ENCODE data around the gene PRKCA. TPM values are rescaled to one million over a fixed set of nuclear protein-coding genes. Genes with fewer than 3 reads are reported as not detected.

Gene PRKCA
- total RNA-seq, 4 donors from 2014 or later, result 9.8 to 25.6 (median 12.2) TPM

DNA sequence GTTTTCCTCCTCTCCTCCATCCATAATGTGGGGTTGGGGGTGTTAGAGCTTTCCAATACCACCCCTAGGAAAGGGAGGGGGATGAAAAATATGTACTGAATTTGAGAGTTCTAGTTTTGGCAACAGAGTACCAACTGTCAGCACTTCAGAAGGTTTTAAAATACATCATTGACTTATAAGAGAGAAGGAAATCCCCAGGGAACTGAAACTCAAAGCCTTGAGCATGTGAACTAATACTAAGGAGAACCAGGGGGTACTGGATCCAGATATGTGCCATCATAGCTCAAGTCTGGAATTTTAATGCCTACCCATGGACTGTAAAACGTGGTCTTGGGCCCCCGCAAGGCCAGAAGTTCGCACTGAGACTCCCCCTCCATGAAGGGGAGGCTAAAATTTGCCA lies 548.3 kb downstream of the PRKCA start:
- H3K4me1 ChIP-seq, result no peaks in the 10 kb centered on the region
- 66% methylated on average over 3 of the region's 3 CpGs for WGBS
- H3K4me3 ChIP-seq, result no peak overlapping the region
- H3K27ac ChIP-seq, result no peak overlapping the region
- no peak for DNase-seq (ENCODE audit: low spot score in 2 of 2)
- no peaks in the 10 kb centered on the region for H3K36me3 ChIP-seq
- TF ChIP-seq EP300 (IDR thresholded peaks at IDR 0.05), result no peak
- TF ChIP-seq POLR2AphosphoS5 (IDR thresholded peaks at IDR 0.05), result no peak
- no peak for TF ChIP-seq POLR2A (IDR thresholded peaks at IDR 0.05)
- TF ChIP-seq, protein P1, sequence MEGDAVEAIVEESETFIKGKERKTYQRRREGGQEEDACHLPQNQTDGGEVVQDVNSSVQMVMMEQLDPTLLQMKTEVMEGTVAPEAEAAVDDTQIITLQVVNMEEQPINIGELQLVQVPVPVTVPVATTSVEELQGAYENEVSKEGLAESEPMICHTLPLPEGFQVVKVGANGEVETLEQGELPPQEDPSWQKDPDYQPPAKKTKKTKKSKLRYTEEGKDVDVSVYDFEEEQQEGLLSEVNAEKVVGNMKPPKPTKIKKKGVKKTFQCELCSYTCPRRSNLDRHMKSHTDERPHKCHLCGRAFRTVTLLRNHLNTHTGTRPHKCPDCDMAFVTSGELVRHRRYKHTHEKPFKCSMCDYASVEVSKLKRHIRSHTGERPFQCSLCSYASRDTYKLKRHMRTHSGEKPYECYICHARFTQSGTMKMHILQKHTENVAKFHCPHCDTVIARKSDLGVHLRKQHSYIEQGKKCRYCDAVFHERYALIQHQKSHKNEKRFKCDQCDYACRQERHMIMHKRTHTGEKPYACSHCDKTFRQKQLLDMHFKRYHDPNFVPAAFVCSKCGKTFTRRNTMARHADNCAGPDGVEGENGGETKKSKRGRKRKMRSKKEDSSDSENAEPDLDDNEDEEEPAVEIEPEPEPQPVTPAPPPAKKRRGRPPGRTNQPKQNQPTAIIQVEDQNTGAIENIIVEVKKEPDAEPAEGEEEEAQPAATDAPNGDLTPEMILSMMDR (IDR thresholded peaks at IDR 0.05), result no peak
- H3K9me3 ChIP-seq, result no peaks in the 10 kb centered on the region
- H3K27me3 ChIP-seq, result peaks cover 9% of the 10 kb centered on the region

DNA sequence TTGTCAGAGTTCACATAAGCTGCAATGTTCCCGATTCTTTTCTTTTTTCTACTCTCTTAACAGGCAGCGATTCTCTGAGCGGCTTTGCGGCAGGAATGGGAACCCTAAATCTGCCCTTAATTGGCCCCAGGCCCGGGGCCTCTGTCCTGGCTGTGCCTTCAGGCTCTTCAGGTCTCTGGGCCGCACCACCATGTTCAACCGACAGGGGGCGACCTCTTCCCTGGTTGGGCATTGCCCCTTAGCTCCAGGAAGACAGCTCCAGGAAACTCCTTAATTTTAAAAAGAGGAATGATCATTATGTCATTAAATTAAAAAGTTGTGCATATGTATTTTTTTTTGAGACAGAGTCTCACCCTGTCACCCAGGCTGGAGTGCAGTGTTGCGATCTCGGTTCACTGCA lies 552.8 kb downstream of the PRKCA start:
- Histone ChIP-seq H3K27me3 (peaks cover 3% of the 10 kb centered on the region), H3K9me3 (no peaks in the 10 kb centered on the region), H3K4me1 (no peaks in the 10 kb centered on the region), H3K27ac (no peak overlapping the region), H3K4me3 (no peak overlapping the region), H3K36me3 (no peaks in the 10 kb centered on the region)
- WGBS, result 79% methylated on average over 10 of the region's 10 CpGs
- TF ChIP-seq, protein P1 (IDR thresholded peaks at IDR 0.05), result no peak
- TF ChIP-seq POLR2AphosphoS5 (IDR thresholded peaks at IDR 0.05) (no peak), EP300 (IDR thresholded peaks at IDR 0.05) (no peak), POLR2A (IDR thresholded peaks at IDR 0.05) (no peak)
- no peak for DNase-seq (ENCODE audit: low spot score in 2 of 2)

- peaks cover 3% of the 10 kb centered on the region for H3K27me3 ChIP-seq
- 91% methylated on average over 9 of the region's 12 CpGs for WGBS
- H3K4me3 ChIP-seq, result no peak overlapping the region
- TF ChIP-seq POLR2A (IDR thresholded peaks at IDR 0.05), result no peak
- TF ChIP-seq EP300 (IDR thresholded peaks at IDR 0.05), result no peak
- TF ChIP-seq POLR2AphosphoS5 (IDR thresholded peaks at IDR 0.05), result no peak
- TF ChIP-seq, protein P1 (IDR thresholded peaks at IDR 0.05), result no peak
- no peaks in the 10 kb centered on the region for H3K9me3 ChIP-seq
- DNase-seq (ENCODE audit: low spot score in 2 of 2), result no peak
- no peak overlapping the region for H3K27ac ChIP-seq
- no peaks in the 10 kb centered on the region for H3K4me1 ChIP-seq
- H3K36me3 ChIP-seq, result no peaks in the 10 kb centered on the region
Observed at GRCh38 chr17:66858226-66859083, 556.0 kb downstream of the PRKCA start.

- TF ChIP-seq, protein P1 (IDR thresholded peaks at IDR 0.05), result no peak
- TF ChIP-seq EP300 (IDR thresholded peaks at IDR 0.05) (no peak), POLR2AphosphoS5 (IDR thresholded peaks at IDR 0.05) (no peak), POLR2A (IDR thresholded peaks at IDR 0.05) (no peak)
- peaks cover 3% of the 10 kb centered on the region for H3K27me3 ChIP-seq
- H3K4me1 ChIP-seq, result no peaks in the 10 kb centered on the region
- H3K27ac ChIP-seq, result no peak overlapping the region
- H3K36me3 ChIP-seq, result no peaks in the 10 kb centered on the region
- no peaks in the 10 kb centered on the region for H3K9me3 ChIP-seq
- H3K4me3 ChIP-seq, result no peak overlapping the region
- WGBS, result 67% methylated on average over 8 of the region's 8 CpGs
- peak in 1 of 2 donors; percentile 18 for DNase-seq (ENCODE audit: low spot score in 2 of 2)
Observed at GRCh38 chr17:66859353-66859752, 556.9 kb downstream of the PRKCA start.

DNA sequence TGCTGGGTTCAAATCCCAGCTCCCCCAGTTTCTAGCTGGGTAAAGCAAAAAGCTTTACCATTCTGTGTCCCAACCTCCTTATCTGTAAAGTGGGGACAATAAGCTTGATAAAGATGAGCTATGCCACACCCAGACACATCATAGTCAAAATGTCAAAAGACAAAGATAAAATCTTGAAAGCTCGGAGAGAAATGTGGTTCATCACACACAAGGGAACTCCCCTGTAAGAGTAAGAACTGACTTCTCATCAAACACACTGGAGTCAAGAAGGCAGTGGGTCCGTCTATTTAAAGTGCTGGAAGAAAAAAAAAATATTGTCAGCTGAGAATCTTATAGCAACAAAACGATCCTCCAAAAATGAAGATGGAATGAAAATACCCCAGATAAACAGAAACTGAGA lies 557.8 kb downstream of the PRKCA start:
- H3K27me3 ChIP-seq, result peaks cover 3% of the 10 kb centered on the region
- H3K9me3 ChIP-seq, result no peaks in the 10 kb centered on the region
- no peak for DNase-seq (ENCODE audit: low spot score in 2 of 2)
- no peak overlapping the region for H3K27ac ChIP-seq
- H3K36me3 ChIP-seq, result no peaks in the 10 kb centered on the region
- no peaks in the 10 kb centered on the region for H3K4me1 ChIP-seq
- WGBS, result 59% methylated on average over 3 of the region's 3 CpGs
- no peak overlapping the region for H3K4me3 ChIP-seq
- TF ChIP-seq, protein P1 (IDR thresholded peaks at IDR 0.05), result no peak
- TF ChIP-seq POLR2AphosphoS5 (IDR thresholded peaks at IDR 0.05) (no peak), POLR2A (IDR thresholded peaks at IDR 0.05) (no peak), EP300 (IDR thresholded peaks at IDR 0.05) (no peak)

All from suprapubic skin (tissue), 4 donors.